Kidney capillary endothelial cell (primary cell): Measurements from ENCODE around the gene RFTN1.
"Not testable (repeated sequence)": the region's sequence is repeated elsewhere in the genome, so short reads cannot be mapped to it uniquely, and the experiment has no call there.

Experiments
- DNase-seq: peaks from one replicate; pipeline ENCODE4 v3.0.0-alpha.2; 2018; ENCODE audit warnings: low spot score

The RFTN1 gene

GRCh38 chr3:16507578-16508242 is 5.8 kb downstream of the RFTN1 start:
- no peak for DNase-seq

- no peak for DNase-seq
Measured at GRCh38 chr3:16506884-16507577, 6.5 kb downstream of the RFTN1 start.

DNA sequence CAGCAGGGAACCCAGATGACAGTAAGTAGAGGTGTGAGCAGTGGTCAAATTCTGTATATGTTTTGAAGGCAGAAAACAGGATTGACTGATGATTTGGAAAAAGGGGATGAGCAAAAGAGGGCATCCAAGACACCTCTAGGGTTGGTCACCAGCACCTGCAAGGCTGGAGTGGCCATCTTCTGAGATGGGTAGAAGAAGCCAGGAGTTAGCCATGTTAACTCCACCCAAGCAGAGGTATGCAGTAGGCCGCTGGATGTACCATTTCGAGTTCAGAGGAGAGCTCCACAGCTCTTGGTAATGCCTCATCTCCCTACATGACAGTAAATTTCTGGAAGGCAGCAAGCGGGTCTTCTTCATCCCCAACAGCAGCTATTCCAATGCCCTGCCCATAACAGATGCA is 7.0 kb downstream of the RFTN1 start:
- no peak for DNase-seq

- no peak for DNase-seq
Measured at GRCh38 chr3:16504692-16505091, 8.8 kb downstream of the RFTN1 start.

GRCh38 chr3:16504242-16504641 is 9.3 kb downstream of the RFTN1 start:
- no peak for DNase-seq

GRCh38 chr3:16503191-16503776 is 10.2 kb downstream of the RFTN1 start:
- no peak for DNase-seq

GRCh38 chr3:16502347-16502908 is 11.1 kb downstream of the RFTN1 start:
- DNase-seq = no peak

DNA sequence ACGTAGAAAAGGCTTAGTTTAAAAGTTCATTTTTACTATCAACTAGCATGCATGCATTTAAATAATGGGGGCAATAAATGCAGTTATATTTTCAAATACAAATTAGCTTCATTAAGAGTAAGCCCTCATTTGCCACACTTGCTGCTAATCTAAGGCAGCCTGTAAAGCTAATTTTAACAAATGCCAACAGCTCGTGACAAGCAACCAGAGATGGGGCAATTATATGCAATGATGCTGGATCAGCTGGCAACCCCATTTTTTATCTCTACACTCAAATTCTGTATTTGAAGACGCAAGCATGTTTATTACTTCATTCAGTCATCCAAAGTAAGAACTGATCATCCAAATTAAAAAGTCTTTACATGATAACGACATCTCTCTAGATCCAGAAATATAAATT is 12.1 kb downstream of the RFTN1 start:
- DNase-seq = no peak

GRCh38 chr3:16500911-16501310 is 12.6 kb downstream of the RFTN1 start:
- DNase-seq = no peak

DNA sequence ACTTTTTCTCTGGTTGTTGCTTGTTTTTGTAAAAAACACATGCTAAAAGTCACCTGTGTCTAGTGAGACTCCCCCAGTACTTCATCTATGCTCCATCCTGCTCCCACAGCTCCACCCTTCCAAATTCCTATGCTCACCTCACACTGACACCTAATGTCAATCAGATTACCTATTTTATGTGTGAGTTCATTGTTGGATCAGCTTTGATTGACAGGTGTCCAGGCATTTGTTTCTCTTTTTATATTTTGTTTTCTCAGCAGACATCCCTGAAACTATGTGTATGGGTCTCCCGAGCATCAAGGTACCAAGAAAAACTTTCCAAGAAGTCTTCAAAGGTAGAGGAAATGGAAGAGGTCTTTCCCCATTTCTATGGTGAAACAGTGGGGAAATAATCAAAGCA is 13.4 kb downstream of the RFTN1 start:
- no peak for DNase-seq

- no peak for DNase-seq
Measured at GRCh38 chr3:16499351-16499750, 14.1 kb downstream of the RFTN1 start.

GRCh38 chr3:16498130-16498890 is 15.2 kb downstream of the RFTN1 start:
- no peak for DNase-seq

GRCh38 chr3:16496408-16497222 is 16.9 kb downstream of the RFTN1 start:
- no peak for DNase-seq

DNA sequence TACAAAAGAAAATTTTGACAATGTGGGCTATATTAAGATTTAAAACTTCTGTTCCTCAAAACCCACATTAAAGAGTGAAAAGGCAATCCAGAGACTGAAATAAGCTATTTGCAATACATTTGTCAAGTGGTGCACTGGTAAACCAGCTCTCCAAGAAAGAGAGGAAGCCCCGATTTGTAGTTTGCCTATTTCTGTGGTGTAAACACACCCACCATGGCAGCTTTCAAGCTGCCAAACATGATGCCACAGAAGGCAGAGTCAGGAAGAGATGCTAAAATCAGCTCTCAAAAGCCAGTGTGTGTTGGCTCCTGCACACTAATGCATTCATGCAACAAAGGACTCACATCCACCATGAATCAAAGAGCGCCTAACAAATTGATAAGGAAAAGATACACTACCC is 17.5 kb downstream of the RFTN1 start:
- no peak for DNase-seq

GRCh38 chr3:16494814-16495431 is 18.6 kb downstream of the RFTN1 start:
- no peak for DNase-seq

GRCh38 chr3:16494094-16494493 is 19.4 kb downstream of the RFTN1 start:
- DNase-seq = no peak

- no peak for DNase-seq
Measured at GRCh38 chr3:16490062-16490619, 23.4 kb downstream of the RFTN1 start.

- not testable (repeated sequence) for DNase-seq
Measured at GRCh38 chr3:16489326-16490061, 24.0 kb downstream of the RFTN1 start.

DNA sequence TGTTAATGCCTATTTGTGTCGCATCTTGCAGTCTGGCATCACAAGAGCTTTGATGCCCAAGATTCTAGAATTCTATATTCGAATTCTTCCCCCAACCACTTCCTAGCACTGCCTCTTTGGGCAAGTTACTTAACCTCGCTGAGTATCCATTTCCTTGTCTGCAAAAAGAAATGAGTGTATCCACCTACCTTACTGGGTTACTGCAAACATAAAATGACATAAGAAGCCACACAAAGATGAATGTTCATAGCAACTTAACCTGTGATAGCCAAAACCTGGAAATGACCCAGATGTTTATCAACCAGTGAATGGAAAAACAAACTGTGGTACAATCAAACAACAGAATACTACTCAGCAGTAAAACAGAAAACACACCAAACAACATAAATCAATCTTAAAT is 24.9 kb downstream of the RFTN1 start:
- no peak for DNase-seq
